SIG-M5 treated with dmso at 0.1 percent for 504 hours (cell line): ENCODE results near the gene MRPL17.

Experiments used
- DNase-seq: peaks from one replicate; lab custom pipeline; 2025; ENCODE audit not compliant: unreplicated experiment; lab: John Stamatoyannopoulos, UW

Gene MRPL17

GRCh38 chr11:6655020-6655789, 27.9 kb downstream of the MRPL17 start:
- no peak for DNase-seq

GRCh38 chr11:6654281-6655019, 28.7 kb downstream of the MRPL17 start:
- DNase-seq: no peak

- no peak for DNase-seq
These were observed 29.5 kb downstream of the MRPL17 start for GRCh38 chr11:6653656-6654055.

GRCh38 chr11:6653097-6653496, 30.0 kb downstream of the MRPL17 start:
- no peak for DNase-seq

GRCh38 chr11:6652182-6652581, 31.0 kb downstream of the MRPL17 start:
- DNase-seq: no peak

GRCh38 chr11:6650980-6651379, 32.2 kb downstream of the MRPL17 start:
- DNase-seq: no peak

- no peak for DNase-seq
These were observed 33.0 kb downstream of the MRPL17 start for GRCh38 chr11:6650104-6650503.

- peak; percentile 20 for DNase-seq
These were observed 34.6 kb downstream of the MRPL17 start for GRCh38 chr11:6648501-6648900.

- DNase-seq: no peak
These were observed 35.3 kb downstream of the MRPL17 start for GRCh38 chr11:6647836-6648235.

- peak; percentile 93 for DNase-seq
These were observed 36.0 kb downstream of the MRPL17 start for GRCh38 chr11:6646918-6647679.

GRCh38 chr11:6646576-6646917, 36.6 kb downstream of the MRPL17 start:
- no peak for DNase-seq

GRCh38 chr11:6646071-6646470, 37.1 kb downstream of the MRPL17 start:
- no peak for DNase-seq

GRCh38 chr11:6642957-6643356, 40.2 kb downstream of the MRPL17 start:
- no peak for DNase-seq

- no peak for DNase-seq
These were observed 42.0 kb downstream of the MRPL17 start for GRCh38 chr11:6640985-6641701.

- DNase-seq: no peak
These were observed 42.8 kb downstream of the MRPL17 start for GRCh38 chr11:6640036-6640984.

GRCh38 chr11:6638429-6638828, 44.7 kb downstream of the MRPL17 start:
- DNase-seq: no peak

- no peak for DNase-seq
These were observed 45.3 kb downstream of the MRPL17 start for GRCh38 chr11:6637871-6638270.

- no peak for DNase-seq
These were observed 46.7 kb downstream of the MRPL17 start for GRCh38 chr11:6636480-6636879.

- peak; percentile 77 for DNase-seq
These were observed 47.8 kb downstream of the MRPL17 start for GRCh38 chr11:6635082-6635932.
